Activated naive CD4-positive, alpha-beta T cell treated with anti-CD3 and anti-CD28 coated beads, Interleukin-2, amount 50 U/mL, for 16 hours (primary cell): ENCODE data around the gene IGF1R.

Experiments used
- DNase-seq: peaks from one replicate; pipeline ENCODE4 v3.0.0-alpha.2; 2020

IGF1R gene

DNA sequence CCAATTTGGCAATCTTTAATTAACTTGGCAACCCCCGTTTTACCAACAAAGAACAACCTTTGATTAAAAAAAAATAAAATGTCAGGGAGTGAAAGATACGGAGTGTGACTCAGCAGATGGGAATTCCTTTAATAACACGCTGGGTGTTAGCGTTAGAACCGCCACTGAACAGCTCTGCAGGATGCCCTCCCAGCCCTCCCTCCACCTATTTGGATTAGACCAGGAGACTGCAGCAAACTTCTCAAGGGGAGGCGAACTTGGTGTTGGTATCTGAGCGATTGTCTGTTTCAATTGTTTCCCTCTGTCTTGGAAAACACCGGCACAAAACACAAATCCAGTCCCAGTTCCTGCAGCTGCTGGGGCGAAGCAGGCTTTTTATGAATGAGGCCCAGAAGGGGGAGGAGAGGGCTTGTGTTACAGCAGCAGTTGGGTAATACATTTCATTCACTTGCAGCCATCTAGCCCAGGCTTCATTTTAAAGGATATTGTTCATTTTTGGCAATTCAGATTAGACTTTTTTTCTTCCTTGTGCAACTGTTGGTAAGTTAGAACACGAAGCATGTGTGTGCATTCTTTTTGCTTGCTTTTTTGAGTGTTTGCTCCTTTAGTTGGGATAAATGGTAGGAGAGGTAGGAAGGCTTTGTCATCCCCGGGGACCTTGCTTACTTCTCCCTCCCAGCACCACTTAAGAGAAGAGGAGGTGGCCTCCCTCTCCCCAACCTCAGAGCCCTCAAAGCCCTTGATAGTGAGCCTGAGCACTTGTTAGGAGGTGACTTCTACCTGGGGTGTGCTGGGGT lies 152.3 kb downstream of the IGF1R start:
- no peak for DNase-seq

DNA sequence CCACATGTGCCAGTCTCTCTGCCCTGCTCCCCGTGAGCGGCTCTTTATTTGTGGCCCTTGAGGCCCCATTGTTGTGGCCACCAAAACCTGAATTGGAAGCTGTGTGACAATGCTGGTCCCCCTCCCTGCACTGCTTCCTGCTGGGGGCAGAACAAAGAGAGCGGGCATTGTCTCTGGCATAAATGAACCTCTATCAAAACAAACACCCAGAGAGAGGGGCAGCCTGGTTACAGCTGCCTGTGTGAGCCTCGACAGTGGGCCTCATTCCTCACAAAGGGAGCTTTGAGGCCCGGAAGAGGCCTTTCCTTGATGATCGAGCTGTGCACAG lies 152.9 kb downstream of the IGF1R start:
- DNase-seq, result no peak

GRCh38 chr15:98802187-98802586 lies 153.8 kb downstream of the IGF1R start:
- DNase-seq, result no peak

DNA sequence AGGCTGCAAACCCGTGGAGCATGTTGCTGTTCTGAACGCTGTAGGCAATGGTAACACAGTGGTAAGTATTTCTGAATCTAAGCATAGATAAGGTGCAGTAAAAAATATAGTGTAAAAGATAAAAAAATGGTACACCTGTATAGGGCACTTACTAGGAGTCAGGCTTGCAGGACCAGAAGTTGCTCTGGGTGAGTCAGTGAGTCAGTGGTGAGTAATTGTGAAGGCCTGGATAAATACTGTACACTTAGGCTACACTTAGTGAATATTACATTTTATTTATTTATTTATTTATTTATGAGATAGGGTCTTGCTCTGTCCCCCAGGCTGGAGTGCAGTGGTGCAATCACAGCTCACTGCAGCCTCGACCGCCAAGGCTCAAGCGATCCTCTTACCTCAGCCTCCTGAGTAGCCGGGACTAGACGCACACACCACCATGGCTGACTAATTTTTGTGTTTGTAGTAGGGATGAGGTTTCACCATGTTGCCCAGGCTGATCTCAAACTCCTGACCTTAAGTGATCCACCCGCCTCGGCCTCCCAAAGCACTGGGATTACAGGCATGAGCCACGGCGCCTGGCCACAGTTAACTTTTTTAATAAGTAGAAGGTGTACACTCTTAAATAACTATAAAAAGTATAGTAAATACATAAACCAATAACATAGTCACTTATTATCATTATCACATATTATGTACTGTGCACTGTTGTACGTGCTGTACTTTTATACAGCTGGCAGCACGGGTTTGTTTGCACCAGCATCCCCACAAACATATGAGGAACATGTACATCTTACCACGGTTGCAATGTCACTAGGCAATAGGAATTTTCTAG lies 155.1 kb downstream of the IGF1R start:
- no peak for DNase-seq

DNA sequence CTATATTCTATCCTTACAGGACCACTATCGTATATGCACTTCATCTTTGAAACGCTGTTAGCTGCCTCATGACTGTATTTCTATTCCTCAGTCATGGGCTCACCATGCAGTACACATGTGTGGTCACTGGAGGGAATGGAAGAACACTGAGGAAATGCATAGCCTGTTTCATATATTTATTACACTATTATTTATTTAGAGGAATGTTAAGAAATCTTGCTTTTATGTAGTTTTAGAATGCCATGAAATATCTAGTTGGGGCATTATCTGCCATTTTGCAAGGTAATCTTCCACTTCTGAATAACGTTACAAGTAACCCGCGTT lies 155.7 kb downstream of the IGF1R start:
- DNase-seq, result no peak

DNA sequence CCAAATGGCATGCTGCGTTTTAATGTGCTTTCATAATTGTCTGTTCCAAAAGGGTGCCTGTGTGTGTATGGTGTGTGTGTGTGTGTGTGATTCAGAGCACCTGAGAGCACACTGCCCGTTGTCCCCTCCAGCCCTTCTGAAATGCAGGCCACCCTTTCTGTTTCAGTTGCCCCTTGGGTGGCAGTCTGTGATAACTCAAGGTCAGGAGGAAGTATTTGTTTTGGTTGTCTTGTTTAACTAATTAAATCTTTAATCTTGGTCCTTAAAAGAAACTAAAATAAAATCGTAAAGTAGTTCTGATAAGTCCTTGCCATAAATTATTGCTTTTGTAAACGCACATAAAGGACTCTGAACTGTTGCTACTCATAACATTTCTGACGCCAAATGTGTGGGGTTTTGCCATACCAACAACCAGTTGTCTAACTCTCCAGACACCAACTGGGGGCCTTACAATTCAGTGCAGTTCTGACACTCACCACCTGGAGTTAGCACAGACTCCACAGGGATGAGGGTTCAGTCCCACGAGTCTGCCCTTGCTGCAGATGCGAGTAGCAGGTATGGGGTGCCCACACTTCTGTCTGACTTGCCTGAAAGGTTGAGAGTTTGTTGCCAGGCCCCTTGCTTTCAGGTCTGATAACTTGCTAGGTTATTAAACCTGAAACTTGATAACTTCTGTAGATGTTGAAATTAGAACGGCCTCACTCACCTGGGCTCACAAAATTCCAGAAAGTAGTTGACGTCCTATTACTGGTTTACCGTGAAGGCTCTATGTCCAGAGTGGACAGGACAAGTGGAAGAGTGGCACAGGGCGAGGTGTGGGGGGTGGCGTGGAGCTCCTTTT lies 157.3 kb downstream of the IGF1R start:
- no peak for DNase-seq

DNA sequence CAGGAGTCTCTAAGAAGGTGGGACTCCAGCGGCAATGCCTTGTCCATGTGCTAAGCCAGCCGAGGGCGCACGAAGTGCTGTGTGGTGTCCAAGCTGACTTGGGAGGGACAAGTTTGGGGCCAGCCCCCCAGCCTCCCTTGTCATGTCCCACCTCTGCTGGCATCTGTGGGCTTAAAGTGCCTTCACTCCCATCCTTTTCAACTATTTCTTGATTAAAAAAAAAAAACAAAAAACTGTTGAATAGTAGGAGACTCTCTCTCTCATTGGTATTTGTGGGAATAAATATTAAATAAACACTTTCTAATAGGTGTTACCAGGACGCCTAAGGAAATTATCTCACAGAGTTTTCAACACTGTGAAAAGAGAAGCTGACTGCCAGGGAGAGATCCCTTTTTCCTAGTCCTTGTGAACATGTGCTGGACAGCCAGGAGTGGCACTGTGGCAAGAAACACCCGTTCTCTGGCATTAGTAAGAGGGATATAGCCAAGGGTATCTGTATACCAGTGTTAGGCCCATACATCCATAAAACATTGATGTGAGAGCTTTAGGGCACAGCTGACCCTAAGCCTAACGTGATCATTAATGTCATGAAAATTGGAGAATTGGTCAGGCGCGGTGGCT lies 158.0 kb downstream of the IGF1R start:
- DNase-seq, result no peak

- DNase-seq, result no peak
Observed at GRCh38 chr15:98807262-98807661, 158.9 kb downstream of the IGF1R start.

DNA sequence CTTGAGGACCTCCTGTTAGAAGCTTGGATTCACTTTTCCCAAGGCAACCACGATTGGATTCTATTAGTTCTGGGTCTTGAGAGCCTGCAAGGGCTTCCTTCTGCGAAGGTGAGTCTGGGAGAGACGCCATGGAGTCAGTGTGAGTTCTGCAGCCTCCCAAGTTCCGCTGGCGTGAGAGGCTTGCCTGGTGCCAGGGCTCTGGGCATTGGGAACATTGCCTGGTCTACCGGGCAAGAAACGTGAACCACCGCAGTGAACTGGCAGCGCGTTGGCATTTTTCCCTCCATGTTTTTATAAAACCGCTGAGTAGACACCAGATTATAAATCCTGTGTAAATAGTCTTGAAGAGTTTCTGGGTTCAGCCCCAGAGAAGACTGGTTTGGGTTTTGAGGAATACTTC lies 160.9 kb downstream of the IGF1R start:
- DNase-seq, result no peak

- no peak for DNase-seq
Observed at GRCh38 chr15:98812716-98813446, 164.5 kb downstream of the IGF1R start.

DNA sequence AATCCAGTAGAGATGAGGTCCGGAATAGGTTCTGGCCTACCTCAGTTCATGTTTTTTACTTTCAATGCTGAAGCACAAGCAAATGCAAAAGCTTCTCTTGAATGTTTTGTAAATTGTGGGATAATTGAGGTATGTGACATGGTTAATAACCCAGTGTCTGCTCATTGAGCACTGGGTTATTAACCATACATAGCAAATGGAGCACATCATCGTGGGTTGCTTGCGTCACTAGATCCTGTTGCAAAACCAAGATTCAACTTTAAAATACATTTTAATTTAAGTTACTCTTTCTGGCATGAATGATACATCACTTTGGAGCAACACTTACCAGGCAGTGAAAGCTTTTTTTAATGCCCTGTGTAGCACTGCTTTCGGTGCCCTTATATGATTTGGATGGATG lies 165.6 kb downstream of the IGF1R start:
- no peak for DNase-seq

DNA sequence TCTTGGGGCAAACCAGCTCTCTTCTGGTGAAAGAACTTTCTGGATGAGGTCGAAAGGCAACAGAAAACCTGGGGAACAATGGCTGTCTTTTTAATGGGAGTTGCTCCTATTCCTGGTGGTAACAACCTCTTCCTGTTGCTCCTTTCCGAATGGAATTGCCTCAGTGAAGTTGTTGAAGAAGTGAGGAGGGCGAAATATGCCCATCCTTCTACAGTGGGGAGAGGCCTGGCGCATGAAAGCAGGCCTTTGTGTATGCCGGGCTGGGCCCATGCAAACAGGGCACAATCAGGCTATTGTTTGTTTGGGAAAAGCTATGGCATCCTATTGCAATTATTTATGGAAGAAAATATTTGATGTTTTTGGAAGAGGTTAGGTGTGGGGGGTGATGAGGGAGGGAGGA lies 166.9 kb downstream of the IGF1R start:
- DNase-seq, result no peak

DNA sequence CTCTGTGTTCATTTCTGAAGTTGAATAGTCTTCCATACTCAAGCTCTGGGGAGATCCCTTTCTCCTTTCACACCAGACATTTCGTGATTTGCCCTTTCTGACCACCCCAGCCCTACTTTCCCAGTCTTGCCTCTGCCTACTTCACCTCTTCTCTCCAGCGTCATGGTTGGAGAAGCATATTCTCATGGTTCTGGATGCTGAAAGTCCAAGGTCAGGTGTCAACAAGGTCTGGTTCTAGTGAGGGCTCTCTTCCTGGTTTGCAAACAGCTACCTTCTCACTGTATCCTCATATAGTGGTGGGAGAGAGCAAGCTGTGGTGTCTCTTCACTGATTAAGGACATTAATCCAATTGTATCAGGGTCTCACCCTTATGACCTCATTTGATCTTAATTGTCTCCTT lies 169.4 kb downstream of the IGF1R start:
- no peak for DNase-seq

GRCh38 chr15:98823012-98823458 lies 174.7 kb downstream of the IGF1R start:
- DNase-seq, result no peak

DNA sequence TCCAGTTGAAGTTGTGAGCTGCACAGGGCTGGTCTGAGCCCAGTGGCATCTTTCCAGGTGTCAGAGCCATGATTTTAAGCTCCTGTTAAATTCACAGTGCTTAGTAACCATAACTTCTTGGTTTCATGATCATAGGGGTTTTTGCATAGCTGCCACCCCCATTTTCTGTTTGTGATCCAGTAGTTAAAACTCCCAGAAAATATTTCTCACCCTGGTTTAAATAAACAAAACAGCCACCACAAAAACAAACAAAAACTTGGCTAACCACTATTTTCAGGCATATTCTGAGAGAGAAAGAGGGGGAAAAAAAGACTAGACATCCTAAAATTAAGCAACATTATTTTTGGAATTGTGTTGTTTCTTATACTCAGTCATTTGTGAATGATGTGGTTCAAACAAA lies 175.3 kb downstream of the IGF1R start:
- no peak for DNase-seq

GRCh38 chr15:98824595-98824994 lies 176.3 kb downstream of the IGF1R start:
- no peak for DNase-seq

DNA sequence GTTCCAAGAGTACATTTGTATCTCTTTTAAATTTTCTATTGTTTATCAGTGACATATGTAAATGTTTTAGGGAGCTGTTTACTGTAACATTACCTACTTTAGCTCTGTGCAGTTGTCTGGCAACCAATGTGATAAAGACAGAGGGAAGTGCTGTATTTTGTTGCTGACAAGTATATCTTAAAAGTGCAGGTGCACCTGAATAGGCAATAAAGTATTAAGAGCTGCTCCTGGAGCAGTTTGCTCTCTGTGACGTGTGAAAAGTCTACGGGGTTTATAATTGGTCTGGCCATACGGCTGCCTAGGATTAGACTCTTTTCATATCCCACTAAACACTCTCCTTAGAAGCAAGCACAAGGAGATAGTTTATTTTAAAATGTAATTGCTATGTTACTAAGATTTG lies 178.3 kb downstream of the IGF1R start:
- no peak for DNase-seq

DNA sequence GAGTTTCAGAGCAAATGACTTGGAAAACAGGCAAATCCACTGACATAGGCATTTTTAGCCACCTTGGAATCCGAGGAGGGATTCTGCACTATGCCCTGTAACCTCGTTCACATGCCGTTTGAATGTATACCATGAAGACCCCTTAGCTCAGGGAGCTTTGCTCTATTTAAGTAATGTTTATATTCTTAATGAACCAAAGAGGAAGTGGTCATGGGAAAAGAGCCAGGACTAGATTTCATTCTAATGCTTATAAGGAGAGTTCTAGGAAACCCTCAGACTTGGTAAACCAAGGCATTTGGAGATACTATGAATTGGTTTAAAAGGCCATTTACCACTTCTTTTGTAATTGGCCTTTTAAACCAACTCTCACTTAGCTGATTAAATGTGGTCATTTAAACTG lies 178.9 kb downstream of the IGF1R start:
- no peak for DNase-seq

- no peak for DNase-seq
Observed at GRCh38 chr15:98830034-98830634, 181.8 kb downstream of the IGF1R start.

GRCh38 chr15:98834976-98835375 lies 186.6 kb downstream of the IGF1R start:
- DNase-seq, result no peak

DNA sequence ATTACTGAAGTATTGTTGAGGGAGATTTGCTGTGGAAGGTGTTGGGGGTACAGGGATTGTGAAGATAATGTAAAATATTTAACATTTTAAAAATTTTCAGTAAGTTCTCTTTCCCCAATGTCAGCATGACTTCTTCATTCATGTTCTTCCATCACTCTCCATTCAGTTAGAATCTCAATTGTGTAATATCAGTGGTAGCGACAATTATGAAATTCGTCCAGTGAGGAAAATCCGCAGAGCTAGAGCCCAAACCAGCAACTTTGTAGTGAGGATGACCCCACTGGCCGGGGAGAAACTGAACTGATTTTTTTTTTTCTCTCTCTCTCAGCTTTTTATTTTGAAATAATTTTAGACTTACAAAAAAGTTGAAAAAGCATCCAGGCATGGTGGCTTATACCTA lies 187.5 kb downstream of the IGF1R start:
- no peak for DNase-seq
